HEK293 (cell line): ENCODE results near the gene PACS1.

Experiments used
- CTCF ChIA-PET: fragments of 350-600 bp; formaldehyde crosslinking; extraction: SDS; loops from one replicate; lab custom pipeline; 2021; ENCODE audit warnings: antibody characterized with exemption; lab: Yijun Ruan, JAX
- POLR2A ChIA-PET: fragments of 300-600 bp; formaldehyde crosslinking; extraction: SDS; loops from one replicate; lab custom pipeline; 2020; ENCODE audit warnings: antibody characterized with exemption, inconsistent platforms; lab: Yijun Ruan, JAX
- H3K27ac ChIP-seq: fragments of 200-500 bp; sonication (Bioruptor generic); 2 replicates; pipeline ENCODE4 v1.5.1; 2014; ENCODE audit warnings: low read depth, low read length, control low read depth, inconsistent platforms; ENCODE audit errors: extremely low read depth
- H3K36me3 ChIP-seq, 2 experiments: fragments of 200-500 bp in 1 of 2; sonication (Bioruptor generic) in 1 of 2; 1 replicate in 1 of 2; 2 replicates in 1 of 2; pipeline ENCODE4 v1.5.1; 2014 to 2017; ENCODE audit warnings: inconsistent platforms in 2 of 2, low read length in 2 of 2; ENCODE audit not compliant: control insufficient read depth in 2 of 2, insufficient read depth in 1 of 2
- H3K4me1 ChIP-seq: fragments of 200-500 bp; sonication (Bioruptor generic); 2 replicates; pipeline ENCODE4 v1.5.1; 2014; ENCODE audit warnings: mild to moderate bottlenecking, low read length, inconsistent platforms; ENCODE audit not compliant: control insufficient read depth, insufficient read depth
- H3K4me3 ChIP-seq: 2 replicates; pipeline ENCODE4 v1.5.1; 2011; ENCODE audit warnings: low read depth, mild to moderate bottlenecking, control low read depth, low read length, moderate library complexity
- H3K9me3 ChIP-seq: fragments of 200-500 bp; sonication (Bioruptor generic); 2 replicates; pipeline ENCODE4 v1.5.1; 2014; ENCODE audit warnings: low read depth, low read length, inconsistent platforms; ENCODE audit not compliant: control insufficient read depth, insufficient read depth
- HOXD13 ChIP-seq: sonication (generic); formaldehyde crosslinking; IDR thresholded peaks from 2 replicates; pipeline ENCODE4 v1.8.0; 2022; ENCODE audit warnings: missing genetic modification reagents, borderline replicate concordance
- KLF7 ChIP-seq: fragments of 450-650 bp; formaldehyde crosslinking; IDR thresholded peaks from 2 replicates; pipeline ENCODE4 v1.5.1; 2016; ENCODE audit warnings: missing biosample characterization, missing genetic modification characterization, borderline replicate concordance
- SP7 ChIP-seq: fragments of 450-650 bp; formaldehyde crosslinking; IDR thresholded peaks from 2 replicates; pipeline ENCODE4 v1.5.1; 2016; ENCODE audit warnings: missing biosample characterization, missing genetic modification characterization
- ZFP37 ChIP-seq: fragments of 450-650 bp; formaldehyde crosslinking; IDR thresholded peaks from 2 replicates; pipeline ENCODE4 v1.5.1; 2016; ENCODE audit warnings: missing biosample characterization, missing genetic modification characterization
- ZFP69B ChIP-seq: fragments of 450-650 bp; formaldehyde crosslinking; IDR thresholded peaks from 2 replicates; pipeline ENCODE4 v1.5.1; 2016; ENCODE audit warnings: missing biosample characterization, missing genetic modification characterization
- ZNF155 ChIP-seq: fragments of 450-650 bp; formaldehyde crosslinking; IDR thresholded peaks from 2 replicates; pipeline ENCODE4 v1.5.1; 2016; ENCODE audit warnings: missing biosample characterization, missing genetic modification characterization
- ZNF157 ChIP-seq: fragments of 450-650 bp; formaldehyde crosslinking; IDR thresholded peaks from 2 replicates; pipeline ENCODE4 v1.5.1; 2016; ENCODE audit warnings: missing biosample characterization, missing genetic modification characterization
- ZNF274 ChIP-seq, 2 experiments: fragments of 200-500 bp in 1 of 2; fragments of 450-650 bp in 1 of 2; sonication (Bioruptor generic) in 1 of 2; formaldehyde crosslinking in 1 of 2; IDR thresholded peaks; 2 replicates each; pipeline versions ENCODE4 v1.5.1 to v1.6.1; 2014 to 2016; ENCODE audit warnings: borderline replicate concordance in 1 of 2, inconsistent platforms in 1 of 2, low read length in 1 of 2, missing biosample characterization in 1 of 2, missing genetic modification characterization in 1 of 2
- ZNF521 ChIP-seq: fragments of 450-650 bp; formaldehyde crosslinking; IDR thresholded peaks from 2 replicates; pipeline ENCODE4 v1.5.1; 2017; ENCODE audit warnings: missing biosample characterization, mild to moderate bottlenecking, missing genetic modification characterization
- ZNF549 ChIP-seq: fragments of 450-650 bp; IDR thresholded peaks from 2 replicates; pipeline ENCODE4 v1.5.1; 2018; ENCODE audit warnings: missing biosample characterization, missing genetic modification characterization, mild to moderate bottlenecking, inconsistent platforms, moderate library complexity
- ZNF555 ChIP-seq: fragments of 450-650 bp; formaldehyde crosslinking; conservative IDR thresholded peaks from 2 replicates; pipeline ENCODE4 v1.5.1; 2017; ENCODE audit warnings: missing biosample characterization, mild to moderate bottlenecking, missing genetic modification characterization, inconsistent platforms
- ZNF629 ChIP-seq: fragments of 450-650 bp; formaldehyde crosslinking; IDR thresholded peaks from 2 replicates; pipeline ENCODE4 v1.5.1; 2017; ENCODE audit warnings: missing biosample characterization, missing genetic modification characterization
- ZNF664 ChIP-seq: fragments of 450-650 bp; formaldehyde crosslinking; IDR thresholded peaks from 2 replicates; pipeline ENCODE4 v1.5.1; 2016; ENCODE audit warnings: missing biosample characterization, missing genetic modification characterization
- ZNF677 ChIP-seq: fragments of 450-650 bp; IDR thresholded peaks from 2 replicates; pipeline ENCODE4 v1.5.0; 2018; ENCODE audit warnings: missing biosample characterization, mild to moderate bottlenecking, missing genetic modification characterization, moderate library complexity
- ZNF837 ChIP-seq: fragments of 450-650 bp; formaldehyde crosslinking; IDR thresholded peaks from 2 replicates; pipeline ENCODE4 v1.5.1; 2016; ENCODE audit warnings: missing biosample characterization, missing genetic modification characterization
- ZSCAN30 ChIP-seq: fragments of 450-650 bp; IDR thresholded peaks from 2 replicates; pipeline ENCODE4 v1.5.1; 2018; ENCODE audit warnings: missing biosample characterization, mild to moderate bottlenecking, missing genetic modification characterization, moderate library complexity
- TF ChIP-seq, protein P1 (sequence below): fragments of 450-650 bp; formaldehyde crosslinking; IDR thresholded peaks from 2 replicates; pipeline ENCODE4 v1.5.1; 2016; ENCODE audit warnings: missing biosample characterization, missing genetic modification characterization
- TF ChIP-seq, protein P2 (sequence below): fragments of 450-650 bp; formaldehyde crosslinking; IDR thresholded peaks from 2 replicates; pipeline ENCODE4 v1.5.1; 2016; ENCODE audit warnings: missing biosample characterization, missing genetic modification characterization, low read depth
- TF ChIP-seq, protein P3 (sequence below): sonication (generic); formaldehyde crosslinking; IDR thresholded peaks from 2 replicates; pipeline ENCODE4 v1.8.1; 2022; ENCODE audit warnings: mild to moderate bottlenecking, moderate library complexity, missing genetic modification reagents
- TF ChIP-seq, protein P4 (sequence below): fragments of 450-650 bp; formaldehyde crosslinking; IDR thresholded peaks from 2 replicates; pipeline ENCODE4 v1.5.1; 2016; ENCODE audit warnings: missing biosample characterization, missing genetic modification characterization, borderline replicate concordance

Gene PACS1

DNA sequence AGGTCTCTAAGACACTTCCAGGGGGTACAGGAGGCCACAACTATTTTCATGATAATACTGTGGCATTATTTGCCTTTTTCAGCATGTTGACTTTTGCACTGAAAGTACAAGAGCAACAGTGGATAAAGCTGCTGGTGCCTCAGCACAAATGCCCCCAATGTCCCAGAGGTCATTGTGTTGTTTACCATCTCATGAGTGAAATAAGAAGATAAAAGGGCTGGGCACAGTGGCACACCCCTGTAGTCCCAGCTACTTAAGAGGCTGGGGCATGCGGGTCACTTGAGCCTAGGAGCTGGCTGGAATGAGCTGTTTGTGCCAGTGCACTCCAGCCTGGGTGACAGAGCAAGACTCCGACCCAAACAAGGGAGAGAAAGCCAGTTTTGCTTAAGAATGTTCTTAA, 125.8 kb downstream of the PACS1 start (continued):
- TF ChIP-seq ZSCAN30 = no peak
- no peak for TF ChIP-seq ZNF274 (IDR thresholded peaks at IDR 0.05; ENCODE audit: low read length)
- no peak for TF ChIP-seq ZNF274 (tag by site-specific recombination; IDR thresholded peaks at IDR 0.05; ENCODE audit: borderline replicate concordance)
- TF ChIP-seq, protein P1, sequence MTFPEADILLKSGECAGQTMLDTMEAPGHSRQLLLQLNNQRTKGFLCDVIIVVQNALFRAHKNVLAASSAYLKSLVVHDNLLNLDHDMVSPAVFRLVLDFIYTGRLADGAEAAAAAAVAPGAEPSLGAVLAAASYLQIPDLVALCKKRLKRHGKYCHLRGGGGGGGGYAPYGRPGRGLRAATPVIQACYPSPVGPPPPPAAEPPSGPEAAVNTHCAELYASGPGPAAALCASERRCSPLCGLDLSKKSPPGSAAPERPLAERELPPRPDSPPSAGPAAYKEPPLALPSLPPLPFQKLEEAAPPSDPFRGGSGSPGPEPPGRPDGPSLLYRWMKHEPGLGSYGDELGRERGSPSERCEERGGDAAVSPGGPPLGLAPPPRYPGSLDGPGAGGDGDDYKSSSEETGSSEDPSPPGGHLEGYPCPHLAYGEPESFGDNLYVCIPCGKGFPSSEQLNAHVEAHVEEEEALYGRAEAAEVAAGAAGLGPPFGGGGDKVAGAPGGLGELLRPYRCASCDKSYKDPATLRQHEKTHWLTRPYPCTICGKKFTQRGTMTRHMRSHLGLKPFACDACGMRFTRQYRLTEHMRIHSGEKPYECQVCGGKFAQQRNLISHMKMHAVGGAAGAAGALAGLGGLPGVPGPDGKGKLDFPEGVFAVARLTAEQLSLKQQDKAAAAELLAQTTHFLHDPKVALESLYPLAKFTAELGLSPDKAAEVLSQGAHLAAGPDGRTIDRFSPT (tag by site-specific recombination) = no peak
- no peak for TF ChIP-seq KLF7 (tag by site-specific recombination)
- TF ChIP-seq ZNF664 = no peak
- TF ChIP-seq, protein P2, sequence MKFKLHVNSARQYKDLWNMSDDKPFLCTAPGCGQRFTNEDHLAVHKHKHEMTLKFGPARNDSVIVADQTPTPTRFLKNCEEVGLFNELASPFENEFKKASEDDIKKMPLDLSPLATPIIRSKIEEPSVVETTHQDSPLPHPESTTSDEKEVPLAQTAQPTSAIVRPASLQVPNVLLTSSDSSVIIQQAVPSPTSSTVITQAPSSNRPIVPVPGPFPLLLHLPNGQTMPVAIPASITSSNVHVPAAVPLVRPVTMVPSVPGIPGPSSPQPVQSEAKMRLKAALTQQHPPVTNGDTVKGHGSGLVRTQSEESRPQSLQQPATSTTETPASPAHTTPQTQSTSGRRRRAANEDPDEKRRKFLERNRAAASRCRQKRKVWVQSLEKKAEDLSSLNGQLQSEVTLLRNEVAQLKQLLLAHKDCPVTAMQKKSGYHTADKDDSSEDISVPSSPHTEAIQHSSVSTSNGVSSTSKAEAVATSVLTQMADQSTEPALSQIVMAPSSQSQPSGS = no peak
- TF ChIP-seq ZNF629 (tag by site-specific recombination) = no peak
- TF ChIP-seq ZNF837 (tag by site-specific recombination) = no peak

DNA sequence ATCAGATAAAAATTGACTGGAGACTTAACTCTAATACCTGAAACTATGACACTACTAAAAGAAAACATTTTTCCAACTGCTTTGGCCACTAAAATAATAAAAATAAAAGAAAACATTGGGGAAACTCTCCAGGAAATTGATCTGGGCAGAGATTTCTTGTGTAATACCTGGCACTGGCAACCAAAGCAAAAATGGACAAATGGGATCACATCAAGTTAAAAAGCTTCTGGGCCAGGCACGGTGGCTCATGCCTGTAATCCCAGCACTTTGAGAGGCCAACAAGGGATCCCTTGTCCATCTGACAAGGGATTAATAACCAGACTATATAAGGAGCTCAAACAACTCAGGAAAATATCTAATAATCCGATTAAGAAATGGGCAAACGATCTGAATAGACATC, 133.8 kb downstream of the PACS1 start:
- ChIA-PET POLR2A (no interaction called here), CTCF (no interaction called here)
- no peak overlapping the region for H3K4me3 ChIP-seq

More for the DNA sequence above, 133.8 kb downstream of the PACS1 start:
- Histone ChIP-seq H3K4me1 (no peaks in the 10 kb centered on the region), H3K36me3 (no peaks in the 10 kb centered on the region), H3K27ac (no peak overlapping the region), H3K9me3 (no peaks in the 10 kb centered on the region)
- TF ChIP-seq SP7 (tag by site-specific recombination) (no peak), ZNF155 (tag by site-specific recombination) (no peak), HOXD13 (CRISPR knock-in tag) (no peak), ZNF677 (tag by site-specific recombination) (no peak), ZFP69B (no peak), ZNF157 (tag by site-specific recombination) (no peak), ZFP37 (tag by site-specific recombination) (no peak), ZNF521 (tag by site-specific recombination) (no peak), ZNF555 (tag by site-specific recombination) (no peak), ZNF549 (tag by site-specific recombination) (no peak)
- TF ChIP-seq, protein P3, sequence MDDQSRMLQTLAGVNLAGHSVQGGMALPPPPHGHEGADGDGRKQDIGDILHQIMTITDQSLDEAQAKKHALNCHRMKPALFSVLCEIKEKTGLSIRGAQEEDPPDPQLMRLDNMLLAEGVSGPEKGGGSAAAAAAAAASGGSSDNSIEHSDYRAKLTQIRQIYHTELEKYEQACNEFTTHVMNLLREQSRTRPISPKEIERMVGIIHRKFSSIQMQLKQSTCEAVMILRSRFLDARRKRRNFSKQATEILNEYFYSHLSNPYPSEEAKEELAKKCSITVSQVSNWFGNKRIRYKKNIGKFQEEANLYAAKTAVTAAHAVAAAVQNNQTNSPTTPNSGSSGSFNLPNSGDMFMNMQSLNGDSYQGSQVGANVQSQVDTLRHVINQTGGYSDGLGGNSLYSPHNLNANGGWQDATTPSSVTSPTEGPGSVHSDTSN = no peak
- TF ChIP-seq, protein P4, sequence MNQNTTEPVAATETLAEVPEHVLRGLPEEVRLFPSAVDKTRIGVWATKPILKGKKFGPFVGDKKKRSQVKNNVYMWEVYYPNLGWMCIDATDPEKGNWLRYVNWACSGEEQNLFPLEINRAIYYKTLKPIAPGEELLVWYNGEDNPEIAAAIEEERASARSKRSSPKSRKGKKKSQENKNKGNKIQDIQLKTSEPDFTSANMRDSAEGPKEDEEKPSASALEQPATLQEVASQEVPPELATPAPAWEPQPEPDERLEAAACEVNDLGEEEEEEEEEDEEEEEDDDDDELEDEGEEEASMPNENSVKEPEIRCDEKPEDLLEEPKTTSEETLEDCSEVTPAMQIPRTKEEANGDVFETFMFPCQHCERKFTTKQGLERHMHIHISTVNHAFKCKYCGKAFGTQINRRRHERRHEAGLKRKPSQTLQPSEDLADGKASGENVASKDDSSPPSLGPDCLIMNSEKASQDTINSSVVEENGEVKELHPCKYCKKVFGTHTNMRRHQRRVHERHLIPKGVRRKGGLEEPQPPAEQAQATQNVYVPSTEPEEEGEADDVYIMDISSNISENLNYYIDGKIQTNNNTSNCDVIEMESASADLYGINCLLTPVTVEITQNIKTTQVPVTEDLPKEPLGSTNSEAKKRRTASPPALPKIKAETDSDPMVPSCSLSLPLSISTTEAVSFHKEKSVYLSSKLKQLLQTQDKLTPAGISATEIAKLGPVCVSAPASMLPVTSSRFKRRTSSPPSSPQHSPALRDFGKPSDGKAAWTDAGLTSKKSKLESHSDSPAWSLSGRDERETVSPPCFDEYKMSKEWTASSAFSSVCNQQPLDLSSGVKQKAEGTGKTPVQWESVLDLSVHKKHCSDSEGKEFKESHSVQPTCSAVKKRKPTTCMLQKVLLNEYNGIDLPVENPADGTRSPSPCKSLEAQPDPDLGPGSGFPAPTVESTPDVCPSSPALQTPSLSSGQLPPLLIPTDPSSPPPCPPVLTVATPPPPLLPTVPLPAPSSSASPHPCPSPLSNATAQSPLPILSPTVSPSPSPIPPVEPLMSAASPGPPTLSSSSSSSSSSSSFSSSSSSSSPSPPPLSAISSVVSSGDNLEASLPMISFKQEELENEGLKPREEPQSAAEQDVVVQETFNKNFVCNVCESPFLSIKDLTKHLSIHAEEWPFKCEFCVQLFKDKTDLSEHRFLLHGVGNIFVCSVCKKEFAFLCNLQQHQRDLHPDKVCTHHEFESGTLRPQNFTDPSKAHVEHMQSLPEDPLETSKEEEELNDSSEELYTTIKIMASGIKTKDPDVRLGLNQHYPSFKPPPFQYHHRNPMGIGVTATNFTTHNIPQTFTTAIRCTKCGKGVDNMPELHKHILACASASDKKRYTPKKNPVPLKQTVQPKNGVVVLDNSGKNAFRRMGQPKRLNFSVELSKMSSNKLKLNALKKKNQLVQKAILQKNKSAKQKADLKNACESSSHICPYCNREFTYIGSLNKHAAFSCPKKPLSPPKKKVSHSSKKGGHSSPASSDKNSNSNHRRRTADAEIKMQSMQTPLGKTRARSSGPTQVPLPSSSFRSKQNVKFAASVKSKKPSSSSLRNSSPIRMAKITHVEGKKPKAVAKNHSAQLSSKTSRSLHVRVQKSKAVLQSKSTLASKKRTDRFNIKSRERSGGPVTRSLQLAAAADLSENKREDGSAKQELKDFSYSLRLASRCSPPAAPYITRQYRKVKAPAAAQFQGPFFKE (tag by site-specific recombination) = no peak
